Airway epithelial cell (primary cell): ENCODE measurements around the gene HLA-DPB1. TPM values are rescaled to one million over a fixed set of nuclear protein-coding genes. Genes with fewer than 3 reads are reported as not detected.

Experiments
- total RNA-seq: library from RNA; depleted of rRNA; stranded (reverse); fragments of >200 nt; gene quantifications from 2 replicates; pipeline ENCODE4 v1.2.3, GENCODE V29; 2015

Gene HLA-DPB1
- 0.93 TPM in 1 of 2 replicates, not detected in the other for total RNA-seq

DNA sequence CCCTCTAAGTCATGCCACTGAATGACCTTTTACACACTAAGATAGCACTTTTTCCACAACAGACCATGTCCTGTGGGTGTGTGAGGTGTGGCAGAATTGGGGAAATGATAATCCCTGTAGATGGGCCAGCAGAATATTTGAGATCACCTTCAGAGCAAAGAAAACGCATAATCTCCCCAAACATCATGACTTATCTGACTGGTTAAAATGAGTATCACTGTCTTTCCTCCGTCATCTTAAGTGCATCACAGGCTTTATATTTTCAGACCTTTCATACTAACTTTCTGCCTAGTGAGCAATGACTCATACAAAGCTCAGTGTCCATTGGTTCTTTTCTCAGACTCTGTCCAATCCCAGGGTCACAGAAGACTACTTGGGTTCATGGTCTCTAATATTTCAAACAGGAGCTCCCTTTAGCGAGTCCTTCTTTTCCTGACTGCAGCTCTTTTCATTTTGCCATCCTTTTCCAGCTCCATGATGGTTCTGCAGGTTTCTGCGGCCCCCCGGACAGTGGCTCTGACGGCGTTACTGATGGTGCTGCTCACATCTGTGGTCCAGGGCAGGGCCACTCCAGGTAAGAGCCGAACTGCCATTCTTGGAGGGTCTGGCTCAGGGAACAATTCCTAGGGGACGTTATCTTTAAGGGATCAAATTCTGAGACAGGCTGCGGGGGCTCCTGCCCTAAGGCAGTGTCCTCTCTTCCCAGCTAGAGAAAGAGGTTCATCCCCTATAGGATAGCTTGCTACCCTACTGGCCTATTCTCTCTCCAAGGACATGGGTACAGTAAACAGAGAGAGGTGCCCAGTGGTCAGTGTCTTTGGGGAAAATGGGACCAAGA, at the start of gene HLA-DPB1:
HLA-DPB1 (plus strand) TSS at position 423 of the 838 bp plus-strand sequence; CDS start at position 475, 52 bp downstream.

DNA sequence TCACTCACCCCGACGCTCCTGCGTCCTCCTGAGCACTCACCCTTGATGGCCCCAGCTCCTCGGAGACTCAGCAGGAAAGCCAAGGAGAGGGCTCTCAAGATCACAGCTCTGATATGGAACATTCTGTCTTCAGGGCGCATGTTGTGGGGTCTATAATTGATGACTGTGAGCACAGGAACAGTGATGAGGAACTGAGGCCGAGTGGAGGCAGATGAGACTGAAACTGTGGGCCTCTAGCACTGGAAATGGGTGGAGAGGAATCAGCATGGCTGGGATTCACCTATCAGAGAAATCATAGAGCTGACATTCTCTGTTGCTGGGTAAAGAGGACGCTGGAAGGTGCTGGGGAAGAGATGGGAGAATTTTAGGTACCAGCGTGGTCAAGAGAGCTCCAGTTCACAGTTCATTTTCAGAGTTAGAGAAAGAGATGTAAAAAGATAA, 2.3 kb upstream of the HLA-DPB1 start, which contains the start of gene HLA-DPA1:
HLA-DPA1 (minus strand) TSS at position 219 of the 441 bp plus-strand sequence.

Other genes starting within 250 kb of the HLA-DPB1 start
- 16.2 and 16.4 TPM in 2 replicates for gene TAP2, start 237.3 kb upstream of the HLA-DPB1 start, total RNA-seq
- gene PSMB8, start 231.9 kb upstream of the HLA-DPB1 start, total RNA-seq: 18.8 and 20.0 TPM in 2 replicates
- 27.2 and 28.7 TPM in 2 replicates for gene TAP1, start 222.3 kb upstream of the HLA-DPB1 start, total RNA-seq
- 1.6 and 4.5 TPM in 2 replicates for gene PSMB9, start 221.8 kb upstream of the HLA-DPB1 start, total RNA-seq
- not detected in 2 replicates for gene HLA-DMB, start 135.0 kb upstream of the HLA-DPB1 start, total RNA-seq
- 0.28 and 1.6 TPM in 2 replicates for gene HLA-DMA, start 122.9 kb upstream of the HLA-DPB1 start, total RNA-seq
- gene BRD2, start 107.4 kb upstream of the HLA-DPB1 start, total RNA-seq: 103 and 130 TPM in 2 replicates
- gene HLA-DOA, start 66.4 kb upstream of the HLA-DPB1 start, total RNA-seq: 0.07 TPM in 1 of 2 replicates, not detected in the other
- not detected in 2 replicates for gene HLA-DPA1, start 2.3 kb upstream of the HLA-DPB1 start, total RNA-seq
- 0.07 TPM in 1 of 2 replicates, not detected in the other for gene COL11A2, start 116.5 kb downstream of the HLA-DPB1 start, total RNA-seq
- 14.9 and 17.1 TPM in 2 replicates for gene RXRB, start 124.7 kb downstream of the HLA-DPB1 start, total RNA-seq
- gene SLC39A7, start 124.9 kb downstream of the HLA-DPB1 start, total RNA-seq: 84.8 and 88.7 TPM in 2 replicates
- 28.8 and 35.9 TPM in 2 replicates for gene HSD17B8, start 128.7 kb downstream of the HLA-DPB1 start, total RNA-seq
- 14.3 and 16.4 TPM in 2 replicates for gene RING1, start 132.5 kb downstream of the HLA-DPB1 start, total RNA-seq
- 20.4 and 33.0 TPM in 2 replicates for gene VPS52, start 195.9 kb downstream of the HLA-DPB1 start, total RNA-seq
- gene RPS18, start 196.1 kb downstream of the HLA-DPB1 start, total RNA-seq: 3,725 and 4,247 TPM in 2 replicates
- 8.2 and 8.7 TPM in 2 replicates for gene B3GALT4, start 201.1 kb downstream of the HLA-DPB1 start, total RNA-seq
- gene WDR46, start 213.2 kb downstream of the HLA-DPB1 start, total RNA-seq: 58.8 and 63.2 TPM in 2 replicates
- 65.0 and 99.5 TPM in 2 replicates for gene PFDN6, start 213.6 kb downstream of the HLA-DPB1 start, total RNA-seq
- 50.0 and 58.6 TPM in 2 replicates for gene RGL2, start 223.0 kb downstream of the HLA-DPB1 start, total RNA-seq
- gene TAPBP, start 238.1 kb downstream of the HLA-DPB1 start, total RNA-seq: 73.3 and 78.8 TPM in 2 replicates
- 11.3 and 15.0 TPM in 2 replicates for gene ZBTB22, start 241.8 kb downstream of the HLA-DPB1 start, total RNA-seq
- gene DAXX, start 247.0 kb downstream of the HLA-DPB1 start, total RNA-seq: 38.4 and 41.6 TPM in 2 replicates